NCI-H69 (cell line): Measurements from ENCODE around the gene MNS1.
"Not testable (repeated sequence)": the region's sequence is repeated elsewhere in the genome, so short reads cannot be mapped to it uniquely, and the experiment has no call there.

Experiments
- DNase-seq: peaks from one replicate; lab custom pipeline; 2025; lab: John Stamatoyannopoulos, UW

The MNS1 gene, protein sequence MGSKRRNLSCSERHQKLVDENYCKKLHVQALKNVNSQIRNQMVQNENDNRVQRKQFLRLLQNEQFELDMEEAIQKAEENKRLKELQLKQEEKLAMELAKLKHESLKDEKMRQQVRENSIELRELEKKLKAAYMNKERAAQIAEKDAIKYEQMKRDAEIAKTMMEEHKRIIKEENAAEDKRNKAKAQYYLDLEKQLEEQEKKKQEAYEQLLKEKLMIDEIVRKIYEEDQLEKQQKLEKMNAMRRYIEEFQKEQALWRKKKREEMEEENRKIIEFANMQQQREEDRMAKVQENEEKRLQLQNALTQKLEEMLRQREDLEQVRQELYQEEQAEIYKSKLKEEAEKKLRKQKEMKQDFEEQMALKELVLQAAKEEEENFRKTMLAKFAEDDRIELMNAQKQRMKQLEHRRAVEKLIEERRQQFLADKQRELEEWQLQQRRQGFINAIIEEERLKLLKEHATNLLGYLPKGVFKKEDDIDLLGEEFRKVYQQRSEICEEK

GRCh38 chr15:56464893-56465520 lies at the start of gene MNS1:
Gene MNS1 (minus strand): TSS chr15:56465137. CDS start chr15:56464972, 165 bp downstream.
- peak; percentile 99 for DNase-seq

- peak; percentile 81 for DNase-seq
These were observed 31.7 kb upstream of the MNS1 start for GRCh38 chr15:56496635-56497034.

- DNase-seq, result peak; percentile 10
These were observed 30.6 kb upstream of the MNS1 start for GRCh38 chr15:56495533-56495932.

DNA sequence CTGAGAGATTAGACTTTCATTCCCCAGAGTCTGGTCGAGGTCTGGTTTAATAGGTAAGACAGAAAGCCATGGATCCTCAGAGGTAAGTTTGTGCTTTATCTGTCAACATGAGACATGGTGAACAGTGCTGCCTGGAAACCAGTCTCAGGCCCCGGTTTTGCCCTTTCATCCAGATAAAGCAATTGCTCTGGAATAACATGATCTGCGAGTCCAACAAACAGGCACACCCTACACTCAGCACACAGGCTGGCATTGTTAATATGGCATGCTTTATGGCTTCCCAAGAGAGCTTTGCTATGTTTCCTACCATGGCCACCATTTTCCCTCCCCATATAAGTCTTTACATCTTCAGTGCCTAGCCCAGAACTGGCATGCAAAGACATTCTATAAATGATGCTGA lies 30.1 kb upstream of the MNS1 start:
- no peak for DNase-seq

GRCh38 chr15:56492791-56493555 lies 28.0 kb upstream of the MNS1 start:
- DNase-seq, result peak; percentile 38

DNA sequence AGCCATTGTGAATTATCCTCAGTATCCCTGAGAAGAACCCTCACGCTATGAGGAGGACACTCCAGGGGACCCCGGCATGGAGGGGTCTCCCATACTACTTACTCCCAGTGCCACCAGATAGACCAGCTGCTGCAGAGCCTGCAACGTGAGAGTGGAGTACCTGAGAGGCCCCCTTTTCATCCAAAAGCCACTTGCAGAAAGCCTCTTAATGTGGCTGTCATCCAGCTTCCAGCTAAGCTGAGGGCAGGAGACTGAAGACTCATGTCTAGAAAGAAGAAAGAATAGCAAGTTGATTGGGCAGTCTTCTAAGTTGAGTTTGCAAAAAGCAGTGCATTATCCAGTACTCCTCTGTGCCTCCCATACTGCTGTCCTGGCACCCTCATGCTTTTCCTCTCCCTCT lies 27.3 kb upstream of the MNS1 start:
- no peak for DNase-seq

- DNase-seq, result peak; percentile 83
These were observed 26.3 kb upstream of the MNS1 start for GRCh38 chr15:56491110-56491722.

DNA sequence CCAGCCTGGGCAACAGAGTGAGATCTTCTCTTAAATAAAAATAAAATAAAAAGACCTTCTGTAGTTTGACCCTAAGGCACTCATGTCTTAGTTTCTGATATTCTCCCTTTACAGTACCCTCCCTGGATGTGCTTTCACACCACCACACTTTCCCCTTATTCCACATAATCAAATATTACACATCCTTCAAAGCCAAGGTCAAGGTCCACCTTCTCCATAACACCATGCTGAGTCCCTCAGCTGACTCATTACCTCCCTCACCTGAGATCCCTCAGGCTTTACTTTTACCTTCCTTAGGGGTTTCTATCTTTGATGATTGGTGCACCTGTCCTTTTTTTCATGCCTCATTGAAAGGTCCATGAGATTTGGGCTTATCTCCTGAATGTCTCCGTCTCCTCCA lies 25.5 kb upstream of the MNS1 start:
- no peak for DNase-seq

DNA sequence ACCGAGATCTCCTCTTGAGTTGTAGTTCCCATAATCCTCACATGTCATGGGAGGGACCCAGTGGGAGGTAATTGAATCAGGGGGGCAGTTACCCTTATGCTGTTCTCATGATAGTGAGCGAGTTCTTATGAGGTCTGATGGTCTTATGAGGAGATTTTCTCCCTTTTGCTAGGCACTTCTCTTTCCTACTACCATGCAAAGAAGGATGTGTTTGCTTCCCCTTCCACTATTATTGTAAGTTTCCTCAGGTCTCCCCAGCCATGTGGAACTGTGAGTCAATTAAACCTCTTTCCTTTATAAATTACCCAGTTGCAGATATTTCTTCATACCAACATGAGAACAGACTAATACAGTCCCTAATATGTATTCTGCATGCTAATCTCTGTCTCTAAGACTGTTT lies 21.3 kb upstream of the MNS1 start:
- not testable (repeated sequence) for DNase-seq

DNA sequence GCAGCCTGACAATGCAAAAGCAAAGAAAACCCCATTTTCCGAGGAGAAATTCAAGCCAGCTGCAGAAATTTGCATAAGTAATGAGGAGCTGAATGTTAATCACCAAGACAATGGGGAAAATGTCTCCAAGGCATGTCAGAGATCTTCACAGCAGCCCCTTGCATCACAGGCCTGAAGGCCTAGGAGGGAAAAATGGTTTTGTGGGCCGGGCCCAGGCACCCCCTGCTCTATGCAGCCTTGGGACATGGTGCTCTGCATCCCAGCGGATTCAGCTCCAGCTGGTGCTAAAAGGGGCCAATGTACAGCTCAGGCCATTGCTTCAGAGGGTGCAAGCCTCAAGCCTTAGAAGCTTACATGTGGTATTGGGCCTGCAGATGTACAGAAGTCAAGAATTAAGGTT lies 20.5 kb upstream of the MNS1 start:
- not testable (repeated sequence) for DNase-seq

DNA sequence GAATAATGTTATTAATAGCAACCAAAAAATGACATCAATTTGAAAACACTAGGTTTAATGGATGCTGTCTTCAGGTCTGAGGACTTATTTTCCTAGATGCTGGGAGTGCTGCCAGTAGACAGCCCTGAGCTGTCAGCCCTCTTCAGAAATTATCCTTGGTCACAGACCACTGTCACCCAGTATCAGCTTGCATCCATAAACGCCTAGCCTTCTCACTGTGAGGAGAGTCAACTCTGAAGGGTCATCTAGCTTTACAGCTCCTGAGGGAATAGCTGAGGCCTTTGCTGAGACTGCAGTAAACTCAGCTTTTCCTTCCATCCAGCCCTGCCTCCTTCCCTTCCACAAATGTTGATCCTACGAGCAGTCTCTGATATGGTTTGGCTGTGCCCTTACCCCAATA lies 19.4 kb upstream of the MNS1 start:
- no peak for DNase-seq

GRCh38 chr15:56475351-56475750 lies 10.4 kb upstream of the MNS1 start:
- DNase-seq, result no peak

DNA sequence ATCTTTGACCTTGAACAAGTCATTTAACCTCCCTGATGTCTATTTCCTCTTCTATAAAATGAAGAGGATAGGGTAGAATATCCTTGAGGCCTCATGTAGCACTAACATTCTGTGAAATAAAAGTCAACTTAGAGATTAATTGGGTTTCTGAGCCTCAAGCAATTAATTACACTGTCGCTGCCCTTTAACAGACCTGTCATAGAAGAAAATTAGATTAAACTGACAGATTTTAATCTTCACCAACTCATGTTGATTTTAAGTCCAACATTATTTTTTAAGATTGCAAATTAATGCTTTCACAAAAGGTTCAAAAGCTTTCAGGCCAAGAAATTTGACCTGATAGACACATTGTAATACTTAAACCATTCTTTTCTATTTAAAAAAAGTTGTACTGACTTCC lies 8.1 kb upstream of the MNS1 start:
- DNase-seq, result no peak

DNA sequence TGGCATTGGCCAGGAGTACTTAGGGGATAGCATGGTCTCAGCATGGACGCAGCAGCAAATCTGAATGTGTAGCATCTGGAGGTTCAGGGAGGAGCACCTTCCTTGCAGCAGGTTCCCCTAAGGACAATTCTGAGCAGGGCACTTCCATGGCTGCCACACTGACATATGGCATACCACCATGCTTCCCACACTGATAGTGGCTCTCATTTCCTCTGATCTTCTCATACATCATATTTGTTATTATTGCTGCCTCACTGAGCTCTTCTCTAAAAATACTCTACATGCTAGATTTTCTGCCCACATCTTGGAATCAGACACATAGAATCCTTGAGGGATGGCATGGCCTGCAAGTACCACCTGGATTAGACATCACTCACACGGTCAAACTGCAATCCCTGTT lies 7.3 kb upstream of the MNS1 start:
- DNase-seq, result no peak

DNA sequence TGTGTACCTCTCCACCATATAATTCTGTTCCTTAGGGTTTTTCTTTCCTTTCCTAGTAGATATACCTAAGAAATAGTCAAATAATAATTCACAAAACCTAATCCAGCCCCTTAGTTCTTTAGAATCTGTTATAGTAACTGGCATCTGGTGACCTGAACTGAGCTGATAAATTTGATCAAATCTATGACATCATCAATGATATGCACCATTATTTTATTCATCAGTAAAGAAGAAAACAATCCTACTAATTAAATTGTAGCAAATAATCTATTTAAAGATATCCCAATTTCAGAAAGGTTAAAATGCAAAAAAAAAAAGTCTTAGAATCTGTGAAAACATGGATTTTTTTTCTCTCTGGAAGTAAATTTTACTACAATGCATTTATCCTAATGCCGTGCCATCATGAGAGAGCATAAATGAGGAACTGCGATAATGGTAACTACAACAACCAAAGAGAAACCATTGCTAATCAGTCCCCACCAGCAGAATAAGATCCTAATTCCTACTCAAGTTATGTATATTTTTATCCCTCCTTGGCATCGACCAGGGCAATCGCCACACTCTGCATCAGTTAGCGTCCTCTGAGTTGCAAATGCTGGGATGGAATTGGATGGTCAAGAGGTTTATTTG lies 6.6 kb upstream of the MNS1 start:
- DNase-seq, result no peak

GRCh38 chr15:56469483-56469882 lies 4.5 kb upstream of the MNS1 start:
- DNase-seq, result peak; percentile 27

- DNase-seq, result no peak
These were observed 3.5 kb upstream of the MNS1 start for GRCh38 chr15:56468401-56468800.

DNA sequence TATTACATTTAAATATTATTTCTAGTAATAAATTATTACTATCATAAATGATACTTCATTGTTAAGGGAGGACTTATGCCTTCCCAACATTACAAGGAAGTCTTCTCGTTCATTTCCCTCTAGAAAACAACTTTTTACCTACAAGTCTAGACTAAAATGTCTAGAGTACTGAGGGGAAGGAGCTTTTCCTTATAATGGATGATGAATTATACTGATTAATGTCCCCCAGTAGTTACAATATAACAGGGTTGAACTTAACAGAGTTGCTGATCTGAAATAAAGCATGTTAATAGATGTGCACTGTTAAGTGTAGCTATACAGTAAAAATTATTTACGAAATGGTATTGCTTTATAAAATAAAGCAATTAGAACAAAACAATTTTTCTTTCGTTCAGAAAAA lies 2.7 kb upstream of the MNS1 start:
- DNase-seq, result no peak

GRCh38 chr15:56460947-56461346 lies 4.0 kb downstream of the MNS1 start:
- no peak for DNase-seq

- no peak for DNase-seq
These were observed 4.9 kb downstream of the MNS1 start for GRCh38 chr15:56460071-56460470.

DNA sequence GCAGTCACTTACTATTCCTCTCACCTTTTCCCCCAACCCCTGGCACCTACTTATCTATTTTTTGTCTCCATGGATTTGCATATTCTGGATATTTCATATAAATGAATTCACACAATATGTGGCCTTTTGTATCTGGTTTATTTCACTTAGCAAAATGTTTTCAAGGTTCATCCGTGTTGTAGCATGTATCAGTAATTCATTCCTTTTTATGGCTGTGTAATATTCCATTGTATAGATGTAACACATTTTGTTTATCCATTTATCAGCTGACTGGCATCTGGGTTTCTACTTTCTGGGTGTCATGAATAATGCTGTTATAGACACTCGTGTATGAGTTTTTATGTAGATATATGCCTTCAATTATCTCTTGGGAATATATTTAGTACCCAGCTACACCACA lies 5.8 kb downstream of the MNS1 start:
- DNase-seq, result no peak

DNA sequence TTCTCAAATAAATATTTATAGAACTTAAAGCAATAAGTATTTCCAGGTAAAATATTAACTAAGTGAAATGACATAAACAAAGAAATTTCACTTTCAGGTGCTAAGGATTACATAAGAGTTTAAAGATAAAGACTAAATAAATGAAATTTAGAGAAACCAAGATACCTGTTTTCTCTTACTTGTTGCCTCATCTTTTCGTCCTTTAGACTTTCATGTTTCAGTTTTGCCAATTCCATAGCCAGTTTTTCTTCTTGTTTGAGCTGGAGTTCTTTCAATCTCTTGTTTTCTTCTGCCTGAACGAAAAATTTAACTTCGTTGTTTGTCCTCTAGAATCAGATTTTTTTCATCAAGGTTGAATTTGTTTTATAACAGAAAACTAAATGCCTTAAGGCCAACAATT lies 8.7 kb downstream of the MNS1 start:
- DNase-seq, result no peak
